ENCODE data around the gene H19.

H19 gene

DNA sequence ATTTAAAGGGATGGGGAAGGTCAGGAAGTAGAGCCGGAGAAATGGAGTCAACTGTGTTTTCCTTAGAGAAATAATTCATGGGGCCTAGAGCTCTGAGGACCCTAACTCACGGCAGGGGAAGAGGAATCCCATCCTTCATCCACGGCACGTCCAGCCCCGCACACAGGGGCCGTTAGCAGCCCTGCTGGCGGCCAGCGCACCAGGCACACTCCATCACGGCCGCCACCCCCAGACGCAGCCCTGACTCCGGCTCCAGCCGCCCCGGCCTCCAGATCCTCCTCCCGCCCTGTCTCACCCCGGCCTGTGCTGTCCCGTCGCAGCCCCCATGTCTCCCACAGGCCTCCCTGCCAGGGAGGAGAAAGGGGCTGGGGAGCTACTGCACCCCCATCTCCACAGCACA is 39.3 kb downstream of the H19 start:
- no peak for TF ChIP-seq EZH2phosphoT487 (IDR thresholded peaks at IDR 0.05; ENCODE audit: borderline replicate concordance, low read length)
- TF ChIP-seq, protein P1, sequence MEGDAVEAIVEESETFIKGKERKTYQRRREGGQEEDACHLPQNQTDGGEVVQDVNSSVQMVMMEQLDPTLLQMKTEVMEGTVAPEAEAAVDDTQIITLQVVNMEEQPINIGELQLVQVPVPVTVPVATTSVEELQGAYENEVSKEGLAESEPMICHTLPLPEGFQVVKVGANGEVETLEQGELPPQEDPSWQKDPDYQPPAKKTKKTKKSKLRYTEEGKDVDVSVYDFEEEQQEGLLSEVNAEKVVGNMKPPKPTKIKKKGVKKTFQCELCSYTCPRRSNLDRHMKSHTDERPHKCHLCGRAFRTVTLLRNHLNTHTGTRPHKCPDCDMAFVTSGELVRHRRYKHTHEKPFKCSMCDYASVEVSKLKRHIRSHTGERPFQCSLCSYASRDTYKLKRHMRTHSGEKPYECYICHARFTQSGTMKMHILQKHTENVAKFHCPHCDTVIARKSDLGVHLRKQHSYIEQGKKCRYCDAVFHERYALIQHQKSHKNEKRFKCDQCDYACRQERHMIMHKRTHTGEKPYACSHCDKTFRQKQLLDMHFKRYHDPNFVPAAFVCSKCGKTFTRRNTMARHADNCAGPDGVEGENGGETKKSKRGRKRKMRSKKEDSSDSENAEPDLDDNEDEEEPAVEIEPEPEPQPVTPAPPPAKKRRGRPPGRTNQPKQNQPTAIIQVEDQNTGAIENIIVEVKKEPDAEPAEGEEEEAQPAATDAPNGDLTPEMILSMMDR (IDR thresholded peaks at IDR 0.05; ENCODE audit: low read depth, low read length, poor library complexity, severe bottlenecking): no peak

DNA sequence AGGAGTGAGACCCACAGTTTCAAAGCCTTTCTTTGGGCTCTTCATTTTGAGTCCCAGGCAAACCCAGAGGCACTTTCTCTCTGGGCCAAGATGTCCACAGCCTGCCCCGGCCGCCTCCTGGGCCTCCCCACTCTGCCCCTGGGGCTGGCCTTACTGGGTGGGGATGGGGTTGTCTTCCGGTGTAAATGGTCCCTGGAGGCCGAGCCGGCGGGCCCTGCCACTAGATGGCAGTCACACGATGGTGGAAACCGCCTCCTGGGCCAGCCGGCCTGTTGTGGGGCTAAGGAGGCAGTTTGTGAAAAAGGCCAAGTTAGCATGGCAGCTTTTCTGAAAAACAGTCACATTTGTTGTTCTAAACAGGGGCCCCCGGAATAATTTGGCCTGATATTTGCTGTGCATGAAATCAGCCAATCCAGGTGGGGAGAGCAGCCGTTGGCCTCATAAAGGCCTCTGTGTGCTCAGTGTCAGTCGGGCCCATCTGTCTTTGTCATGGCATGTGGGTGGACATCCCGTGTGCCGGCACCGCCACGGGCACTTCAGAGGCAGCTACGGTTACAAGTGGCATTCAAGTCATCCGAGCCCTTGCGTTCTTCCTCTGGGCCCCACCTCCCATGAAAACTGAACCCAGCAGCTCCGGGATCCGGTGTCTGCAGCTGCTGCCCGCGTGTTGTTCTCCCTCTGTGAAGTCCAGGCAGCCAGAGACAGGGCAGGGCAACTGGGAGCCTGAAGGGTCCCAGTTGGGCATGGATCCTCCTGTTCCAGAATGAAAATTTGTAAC is 44.0 kb downstream of the H19 start:
- H3K79me2 ChIP-seq (ENCODE audit: control insufficient read depth, low read length): no peaks in the 10 kb centered on the region
- no peaks in the 10 kb centered on the region for H3K4me1 ChIP-seq (ENCODE audit: control insufficient read depth, low read length)
- H4K20me1 ChIP-seq (ENCODE audit: control insufficient read depth, insufficient read depth, low read depth, low read length): no peaks in the 10 kb centered on the region
- no peaks in the 10 kb centered on the region for H3K36me3 ChIP-seq (ENCODE audit: control insufficient read depth, low read length)
- H3K4me3 ChIP-seq (ENCODE audit: low read length): no peak overlapping the region
- no peaks in the 10 kb centered on the region for H3F3A ChIP-seq (ENCODE audit: control insufficient read depth, insufficient read depth)
- H3K27ac ChIP-seq (ENCODE audit: low read depth, low read length): no peak overlapping the region
- no peaks in the 10 kb centered on the region for H3K9me3 ChIP-seq (ENCODE audit: control insufficient read depth, insufficient read depth, low read length)
- no peak overlapping the region for H3K4me2 ChIP-seq (ENCODE audit: low read length)
- H3K9me2 ChIP-seq (replicated peaks; ENCODE audit: control insufficient read depth, low read length): no peaks in the 10 kb centered on the region
- TF ChIP-seq, protein P1 (IDR thresholded peaks at IDR 0.05; ENCODE audit: low read depth, low read length, poor library complexity, severe bottlenecking): no peak
- no peak for TF ChIP-seq EZH2phosphoT487 (IDR thresholded peaks at IDR 0.05; ENCODE audit: borderline replicate concordance, low read length)
- no peaks in the 10 kb centered on the region for H3K27me3 ChIP-seq (ENCODE audit: control insufficient read depth, low read length)

More for the DNA sequence above, 39.3 kb downstream of the H19 start:
- H3K9me2 ChIP-seq (replicated peaks; ENCODE audit: control insufficient read depth, low read length): no peaks in the 10 kb centered on the region
- no peak overlapping the region for H3K4me3 ChIP-seq (ENCODE audit: low read length)
- H3K4me2 ChIP-seq (ENCODE audit: low read length): no peak overlapping the region
- no peaks in the 10 kb centered on the region for H3K27me3 ChIP-seq (ENCODE audit: control insufficient read depth, low read length)
- no peaks in the 10 kb centered on the region for H3K79me2 ChIP-seq (ENCODE audit: control insufficient read depth, low read length)
- H3K4me1 ChIP-seq (ENCODE audit: control insufficient read depth, low read length): no peaks in the 10 kb centered on the region
- H3K9me3 ChIP-seq (ENCODE audit: control insufficient read depth, insufficient read depth, low read length): no peaks in the 10 kb centered on the region
- H4K20me1 ChIP-seq (ENCODE audit: control insufficient read depth, insufficient read depth, low read depth, low read length): no peaks in the 10 kb centered on the region
- no peak overlapping the region for H3K27ac ChIP-seq (ENCODE audit: low read depth, low read length)
- H3F3A ChIP-seq (ENCODE audit: control insufficient read depth, insufficient read depth): no peaks in the 10 kb centered on the region
- no peaks in the 10 kb centered on the region for H3K36me3 ChIP-seq (ENCODE audit: control insufficient read depth, low read length)

- Histone ChIP-seq H4K20me1 (ENCODE audit: control insufficient read depth, insufficient read depth, low read depth, low read length) (no peaks in the 10 kb centered on the region), H3F3A (ENCODE audit: control insufficient read depth, insufficient read depth) (no peaks in the 10 kb centered on the region), H3K9me2 (replicated peaks; ENCODE audit: control insufficient read depth, low read length) (no peaks in the 10 kb centered on the region), H3K4me3 (ENCODE audit: low read length) (no peak overlapping the region), H3K9me3 (ENCODE audit: control insufficient read depth, insufficient read depth, low read length) (no peaks in the 10 kb centered on the region), H3K79me2 (ENCODE audit: control insufficient read depth, low read length) (no peaks in the 10 kb centered on the region), H3K27me3 (ENCODE audit: control insufficient read depth, low read length) (no peaks in the 10 kb centered on the region), H3K27ac (ENCODE audit: low read depth, low read length) (no peak overlapping the region), H3K4me1 (ENCODE audit: control insufficient read depth, low read length) (no peaks in the 10 kb centered on the region), H3K4me2 (ENCODE audit: low read length) (no peak overlapping the region), H3K36me3 (ENCODE audit: control insufficient read depth, low read length) (no peaks in the 10 kb centered on the region)
- TF ChIP-seq, protein P1 (IDR thresholded peaks at IDR 0.05; ENCODE audit: low read depth, low read length, poor library complexity, severe bottlenecking): no peak
- TF ChIP-seq EZH2phosphoT487 (IDR thresholded peaks at IDR 0.05; ENCODE audit: borderline replicate concordance, low read length): no peak
Measured at GRCh38 chr11:1952806-1953482, 44.7 kb downstream of the H19 start.

All from DOHH2 (cell line).